Stimulated activated CD4-positive, alpha-beta T cell treated with anti-CD3 and anti-CD28 coated beads, TNF-alpha, amount 100 ng/mL, for 1 hour (primary cell): Measurements from ENCODE around the gene TMEM178A.

Experiments
- DNase-seq, 3 donors: peaks; one replicate each; pipeline ENCODE4 v3.0.0-alpha.2; 2020; ENCODE audit warnings: low read depth in 3 of 3, low spot score in 1 of 3

The TMEM178A gene

DNA sequence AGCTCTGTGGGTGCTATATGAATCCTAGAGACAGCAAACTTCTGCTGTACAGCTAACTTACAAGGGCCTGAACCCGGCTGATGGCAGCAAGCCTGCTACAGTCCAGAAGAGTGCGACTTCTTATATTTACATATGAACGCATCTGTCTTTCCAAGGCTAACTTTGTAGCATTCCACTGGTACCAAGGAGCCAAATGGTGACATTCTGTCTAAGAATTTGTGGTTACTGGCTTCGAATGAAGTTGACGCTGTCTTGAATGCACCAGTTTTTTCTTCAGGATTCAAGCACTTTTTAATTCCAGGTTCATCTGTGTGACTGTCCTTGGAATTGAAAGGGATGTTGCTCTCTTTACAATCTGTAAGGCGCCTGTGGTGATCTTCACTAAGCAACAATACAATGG lies 70.9 kb downstream of the TMEM178A start:
- DNase-seq, result no peak

GRCh38 chr2:39737661-39738060 lies 71.9 kb downstream of the TMEM178A start:
- DNase-seq, result no peak

GRCh38 chr2:39738936-39739335 lies 73.2 kb downstream of the TMEM178A start:
- no peak for DNase-seq

- DNase-seq, result no peak
Measured at GRCh38 chr2:39739386-39739785, 73.7 kb downstream of the TMEM178A start.

DNA sequence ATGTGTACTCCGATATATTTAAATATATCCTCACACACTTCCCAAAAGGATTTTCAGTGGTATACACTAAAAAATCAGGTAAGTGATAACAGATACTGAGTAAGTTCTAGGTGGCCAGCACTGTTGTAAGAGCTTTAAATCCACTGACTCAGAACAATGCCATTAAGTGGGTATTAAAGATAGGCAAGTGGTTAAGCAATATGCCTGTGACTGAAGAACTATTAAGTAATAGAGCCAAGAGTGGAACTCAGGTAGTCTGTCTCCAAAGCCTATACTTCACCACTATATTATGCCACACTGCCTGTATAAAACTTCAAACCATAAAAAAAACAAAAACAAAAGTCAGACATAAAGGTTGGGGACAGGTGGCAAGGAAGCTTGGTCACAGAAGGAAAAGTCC lies 76.2 kb downstream of the TMEM178A start:
- no peak for DNase-seq

DNA sequence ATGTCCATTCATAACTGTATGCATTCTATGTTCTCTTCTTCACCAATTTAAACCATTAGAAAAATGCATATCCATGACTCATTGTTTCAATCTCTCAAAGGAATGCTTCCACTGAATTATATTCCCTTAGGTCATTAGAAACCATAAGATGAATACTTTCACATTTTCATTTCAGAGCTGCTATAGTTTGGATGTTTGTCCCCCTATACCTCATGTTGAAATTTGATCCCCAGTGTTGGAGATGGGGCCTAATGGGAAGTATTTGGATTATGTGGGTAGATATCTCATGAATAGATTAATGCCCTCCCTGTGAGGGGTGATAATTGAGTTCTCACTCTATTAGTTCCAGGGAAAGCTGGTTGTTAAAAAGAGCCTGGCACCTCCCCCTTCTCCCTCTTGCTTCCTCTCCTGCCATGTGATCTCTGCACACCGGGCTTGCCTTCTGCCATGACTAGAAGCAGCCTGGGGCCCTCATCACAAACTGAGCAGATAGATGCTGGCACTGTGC lies 77.6 kb downstream of the TMEM178A start:
- no peak for DNase-seq

DNA sequence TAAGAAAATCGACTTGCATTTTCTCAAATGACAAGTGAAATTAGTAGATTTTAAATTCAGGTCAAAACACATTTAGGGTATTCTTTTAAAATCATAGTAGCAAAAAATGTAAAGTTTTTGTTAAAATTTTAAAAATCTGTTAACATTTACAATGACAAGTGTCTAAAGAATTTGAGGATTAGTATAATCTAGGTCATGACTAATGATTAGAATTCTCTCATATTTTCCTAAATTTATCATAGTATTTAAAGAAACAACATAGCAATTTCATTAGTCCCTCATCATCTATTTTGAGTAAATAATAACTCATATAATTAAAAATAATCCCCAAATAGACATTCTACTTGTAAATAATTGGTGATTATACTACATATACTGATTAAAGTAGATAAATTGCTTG lies 89.7 kb downstream of the TMEM178A start:
- no peak for DNase-seq

DNA sequence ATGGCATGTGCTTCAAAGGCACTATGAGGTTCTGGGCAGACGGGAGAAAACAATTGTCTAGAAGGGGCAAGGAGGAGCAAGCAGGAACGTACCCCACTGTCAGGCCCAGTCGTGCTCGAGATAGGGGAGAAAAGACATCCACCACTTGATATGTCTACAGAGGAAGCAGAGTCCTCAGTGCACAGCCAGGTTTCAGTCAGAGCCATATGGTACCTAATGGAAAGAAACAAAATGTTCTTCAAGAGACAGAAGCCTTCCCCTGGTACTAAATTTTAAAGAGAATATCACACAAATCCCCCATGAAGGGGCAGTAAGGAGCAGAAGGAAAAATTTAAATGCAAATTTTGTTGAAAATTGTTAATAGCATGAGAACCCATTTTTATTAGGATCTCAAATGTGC lies 91.4 kb downstream of the TMEM178A start:
- DNase-seq, result no peak

DNA sequence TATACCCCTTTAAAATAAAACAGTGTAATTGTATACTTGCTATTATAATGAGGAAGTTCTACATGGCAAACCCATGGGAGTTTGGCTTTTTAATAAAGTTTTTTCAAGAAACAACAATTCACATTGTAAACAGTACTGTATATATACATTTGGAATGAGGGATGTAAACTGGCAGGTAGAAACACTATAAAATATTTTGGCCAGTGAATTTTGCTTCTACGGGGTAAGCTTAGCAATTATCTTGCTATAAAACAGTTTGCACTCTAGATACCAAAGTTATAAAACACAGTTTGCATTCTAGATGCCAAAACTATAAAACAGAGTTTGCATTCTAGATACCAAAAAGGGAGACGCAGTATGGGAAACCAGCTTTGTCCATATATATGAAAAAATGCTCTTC lies 96.7 kb downstream of the TMEM178A start:
- DNase-seq, result no peak
